HG02970 (cell line): ENCODE results near the gene DALRD3.

Source experiments
- ATAC-seq: cut with Tn5 transposase; IDR thresholded peaks from one replicate; pipeline ENCODE4 v1.9.1; 2021; ENCODE audit warnings: mild to moderate bottlenecking, moderate library complexity, moderate number of reproducible peaks; ENCODE audit not compliant: unreplicated experiment, low FRiP score

DALRD3 gene, protein sequence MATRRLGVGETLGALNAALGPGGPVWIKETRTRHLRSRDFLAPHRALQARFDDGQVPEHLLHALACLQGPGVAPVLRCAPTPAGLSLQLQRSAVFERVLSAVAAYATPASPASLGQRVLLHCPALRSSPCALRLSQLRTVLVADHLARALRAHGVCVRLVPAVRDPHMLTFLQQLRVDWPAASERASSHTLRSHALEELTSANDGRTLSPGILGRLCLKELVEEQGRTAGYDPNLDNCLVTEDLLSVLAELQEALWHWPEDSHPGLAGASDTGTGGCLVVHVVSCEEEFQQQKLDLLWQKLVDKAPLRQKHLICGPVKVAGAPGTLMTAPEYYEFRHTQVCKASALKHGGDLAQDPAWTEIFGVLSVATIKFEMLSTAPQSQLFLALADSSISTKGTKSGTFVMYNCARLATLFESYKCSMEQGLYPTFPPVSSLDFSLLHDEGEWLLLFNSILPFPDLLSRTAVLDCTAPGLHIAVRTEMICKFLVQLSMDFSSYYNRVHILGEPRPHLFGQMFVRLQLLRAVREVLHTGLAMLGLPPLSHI

DNA sequence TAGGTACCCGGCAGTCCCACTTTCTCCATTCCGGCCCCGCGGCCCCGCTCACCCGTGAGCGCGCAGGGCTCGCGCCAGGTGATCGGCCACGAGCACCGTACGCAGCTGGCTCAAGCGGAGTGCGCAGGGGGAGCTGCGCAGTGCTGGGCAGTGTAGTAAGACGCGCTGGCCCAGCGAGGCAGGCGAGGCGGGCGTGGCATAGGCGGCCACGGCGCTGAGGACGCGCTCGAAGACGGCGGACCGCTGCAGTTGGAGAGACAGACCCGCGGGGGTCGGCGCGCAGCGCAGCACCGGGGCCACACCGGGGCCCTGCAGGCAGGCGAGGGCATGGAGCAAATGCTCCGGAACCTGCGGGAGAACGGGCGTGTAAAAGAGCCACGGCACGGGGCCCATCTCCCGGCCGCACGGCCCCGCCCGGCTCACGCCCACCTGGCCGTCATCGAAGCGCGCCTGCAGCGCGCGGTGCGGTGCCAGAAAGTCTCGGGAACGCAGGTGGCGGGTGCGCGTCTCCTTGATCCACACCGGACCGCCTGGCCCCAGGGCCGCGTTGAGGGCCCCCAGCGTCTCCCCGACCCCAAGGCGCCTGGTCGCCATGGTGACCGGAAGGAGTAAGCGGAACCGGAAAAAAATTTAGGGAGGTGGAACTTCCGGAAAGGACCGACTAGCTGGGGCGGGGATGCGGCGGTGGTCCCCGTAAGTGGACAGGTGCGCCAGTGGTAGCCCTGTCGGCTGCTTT lies at the start of gene DALRD3:
Gene DALRD3 (minus strand): TSS at position 610 of the 736 bp plus-strand sequence. CDS start 16 bp downstream, at position 594.
- ATAC-seq, result no peak

DNA sequence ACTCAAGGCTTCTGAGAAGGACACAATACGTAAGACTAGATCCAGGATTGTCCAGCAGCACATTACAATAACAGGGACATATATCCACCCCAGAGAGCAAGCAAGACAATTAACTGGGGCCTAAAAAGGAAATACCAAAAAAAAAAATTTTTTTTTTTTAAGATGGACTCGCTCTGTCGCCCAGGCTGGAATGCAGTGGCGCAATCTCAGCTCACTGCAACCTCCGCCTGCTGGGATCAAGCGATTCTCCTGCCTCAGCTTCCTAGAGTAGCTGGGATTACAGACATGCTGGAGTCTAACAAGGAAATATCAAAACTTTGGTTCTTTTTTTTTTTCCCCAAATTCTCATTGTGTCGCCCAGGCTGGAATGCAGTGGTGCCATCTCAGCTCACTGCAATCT lies 39.6 kb upstream of the DALRD3 start:
- no peak for ATAC-seq

DNA sequence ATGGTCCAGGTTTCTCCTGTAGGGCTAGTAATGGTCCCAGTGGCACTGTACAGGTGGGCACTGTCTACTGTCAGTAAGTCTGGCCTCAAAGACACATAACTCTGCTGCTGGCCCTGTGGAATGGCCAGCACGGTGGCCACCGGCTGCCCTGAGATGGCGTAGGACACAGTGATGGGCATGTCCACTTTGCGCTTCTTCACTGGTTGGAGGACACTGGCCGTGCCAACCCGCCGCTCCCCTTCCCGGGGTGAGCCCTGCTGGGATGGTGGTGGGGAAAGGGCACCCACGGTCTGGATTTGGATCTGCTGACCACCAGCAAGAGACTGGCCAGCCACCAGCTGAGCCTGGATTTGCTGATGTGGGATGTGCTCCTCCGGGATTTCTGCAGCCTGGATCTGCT lies 38.9 kb upstream of the DALRD3 start:
- ATAC-seq, result no peak

DNA sequence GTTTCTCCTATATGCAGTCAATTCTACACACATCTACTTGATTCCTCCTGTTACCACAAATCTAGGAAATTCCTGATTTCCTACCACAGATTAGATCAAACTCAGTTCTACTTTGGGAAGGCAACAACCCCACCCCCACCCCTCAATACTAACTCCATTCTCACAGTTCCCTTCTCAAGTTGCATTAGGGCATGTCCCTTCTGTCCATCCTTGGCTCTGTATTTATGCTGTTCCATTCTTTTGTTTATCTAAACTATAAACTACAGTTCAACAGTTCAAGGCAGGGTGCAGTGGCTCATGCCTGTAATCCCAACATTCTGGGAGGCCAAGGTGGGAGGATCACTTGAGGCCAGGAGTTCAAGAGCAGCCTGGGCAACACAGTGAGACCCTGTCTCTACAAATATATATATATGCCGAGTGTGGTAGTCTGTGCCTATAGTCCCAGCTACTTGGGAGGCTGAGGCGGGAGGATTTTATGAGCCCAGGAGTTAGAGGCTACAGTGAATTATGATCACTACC lies 36.0 kb upstream of the DALRD3 start:
- no peak for ATAC-seq

DNA sequence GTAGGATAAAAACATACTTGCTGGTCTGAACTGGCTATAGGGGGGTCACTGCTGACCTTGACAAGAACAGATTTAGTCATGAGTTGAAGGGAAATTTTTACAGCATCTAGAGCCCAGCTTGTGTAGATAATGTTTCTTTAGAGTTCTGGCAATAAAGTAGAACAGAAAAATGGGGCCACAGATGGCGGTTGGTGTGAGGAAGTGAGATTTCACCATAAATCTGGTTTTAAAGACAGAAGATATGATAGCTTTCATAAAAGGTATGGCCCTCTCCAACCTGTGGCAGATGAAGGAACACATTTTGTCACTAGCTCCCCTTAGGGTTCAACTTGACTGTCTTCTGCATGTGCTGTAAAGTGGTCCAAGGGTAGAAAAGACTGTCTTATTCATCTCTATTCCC lies 35.2 kb upstream of the DALRD3 start:
- no peak for ATAC-seq

DNA sequence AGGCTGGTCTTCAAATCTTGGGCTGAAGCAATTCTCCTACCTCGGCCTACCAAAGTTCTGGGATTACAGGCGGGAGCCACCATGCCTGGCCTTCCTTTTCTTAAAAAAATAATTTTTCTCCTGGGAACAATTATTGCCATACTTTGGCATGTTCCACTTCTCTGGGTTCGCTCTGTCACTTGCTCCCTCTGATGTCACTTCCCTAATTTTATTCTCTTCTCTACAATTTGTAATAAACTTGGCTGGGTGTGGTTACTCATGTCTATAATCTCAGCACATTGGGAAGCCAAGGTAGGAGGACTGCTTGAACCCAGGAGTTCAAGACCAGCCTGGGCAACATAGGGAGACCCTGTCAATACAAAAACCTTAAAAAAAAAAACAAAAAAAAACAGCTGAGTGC lies 16.9 kb upstream of the DALRD3 start:
- no peak for ATAC-seq

DNA sequence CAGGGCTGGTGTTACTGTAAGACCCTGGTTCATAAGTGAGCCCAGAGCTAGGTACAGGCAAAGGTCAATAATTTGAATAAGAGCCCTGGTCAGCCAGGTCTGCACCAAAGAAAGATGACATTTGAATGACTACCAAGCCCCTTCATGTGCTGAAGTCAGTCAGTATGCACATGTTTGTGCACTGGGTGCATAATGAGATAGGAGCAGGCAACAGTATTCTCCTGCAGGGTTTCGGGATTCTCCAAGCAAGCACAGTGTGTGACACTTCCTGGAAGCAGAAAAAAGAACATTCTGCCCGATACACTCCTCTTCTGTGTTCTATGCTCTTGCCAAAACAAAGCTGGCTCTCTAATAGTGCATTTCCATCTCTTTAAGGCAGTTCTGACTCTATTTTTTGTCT lies 16.3 kb upstream of the DALRD3 start:
- no peak for ATAC-seq

DNA sequence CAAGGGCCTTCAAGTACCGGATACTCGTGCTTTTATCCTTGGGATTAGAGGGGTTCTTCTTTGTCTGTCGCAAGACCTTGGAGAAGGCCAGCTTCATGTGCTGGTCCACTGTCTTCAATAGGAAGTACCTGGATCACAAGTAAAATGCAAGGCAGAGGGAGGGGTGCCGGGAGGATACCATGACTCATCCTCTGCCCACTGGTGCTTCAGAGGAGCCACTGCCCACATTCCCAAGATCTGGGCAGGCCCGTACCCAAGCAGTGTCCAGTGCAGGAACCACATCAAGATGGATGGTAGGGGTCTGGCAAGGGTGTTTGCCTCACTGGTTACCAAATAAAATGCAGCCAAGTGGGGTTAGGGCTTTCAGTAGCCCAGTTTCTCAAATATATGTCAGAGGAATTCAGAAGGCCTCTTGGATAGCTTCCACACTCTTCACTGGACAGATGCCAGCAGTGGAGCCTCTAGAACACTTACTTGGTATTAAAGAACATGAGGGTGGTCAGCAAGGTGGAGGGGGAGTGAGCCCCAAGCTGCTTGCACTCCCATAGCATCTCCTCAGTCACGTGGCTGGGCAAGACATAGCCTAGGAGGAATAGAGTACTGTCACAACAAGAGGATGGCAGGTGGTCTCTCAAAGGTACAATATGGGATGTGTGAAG lies 14.4 kb upstream of the DALRD3 start:
- ATAC-seq, result no peak

DNA sequence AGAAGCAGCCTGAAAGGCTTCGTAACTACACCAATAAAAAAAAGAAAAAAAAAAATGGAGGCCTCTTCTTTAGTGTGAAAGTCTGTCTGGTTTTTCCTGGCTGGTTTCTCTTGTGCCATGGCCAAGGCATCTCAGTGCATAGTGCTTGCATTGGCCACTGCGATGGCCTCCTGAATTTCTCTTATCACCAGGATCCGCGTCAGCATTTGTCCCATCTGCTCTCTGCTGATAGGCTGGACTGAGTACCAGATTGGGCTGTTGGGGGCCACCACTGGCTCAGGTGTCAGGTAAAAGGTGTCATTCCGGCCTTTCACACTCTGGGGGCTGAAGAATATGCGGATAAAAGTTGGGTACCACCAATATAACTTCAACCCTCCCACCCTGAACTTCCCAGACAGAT lies 11.9 kb upstream of the DALRD3 start:
- ATAC-seq, result no peak

DNA sequence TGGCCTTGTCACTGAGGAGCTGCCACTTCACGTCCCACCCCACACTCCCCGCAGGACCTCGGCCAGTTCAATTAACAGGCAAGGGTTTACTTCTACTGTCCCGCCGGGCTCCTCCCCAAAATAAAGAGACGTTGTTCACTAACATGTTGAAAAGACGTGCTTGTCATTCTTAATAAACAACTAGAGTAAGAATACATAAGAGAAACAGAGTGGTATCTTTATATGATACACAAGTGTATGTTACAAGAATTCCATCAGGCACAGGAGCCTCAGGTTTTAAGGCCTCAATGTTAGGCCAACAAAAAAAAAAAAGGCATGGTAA lies 11.1 kb upstream of the DALRD3 start:
- no peak for ATAC-seq

DNA sequence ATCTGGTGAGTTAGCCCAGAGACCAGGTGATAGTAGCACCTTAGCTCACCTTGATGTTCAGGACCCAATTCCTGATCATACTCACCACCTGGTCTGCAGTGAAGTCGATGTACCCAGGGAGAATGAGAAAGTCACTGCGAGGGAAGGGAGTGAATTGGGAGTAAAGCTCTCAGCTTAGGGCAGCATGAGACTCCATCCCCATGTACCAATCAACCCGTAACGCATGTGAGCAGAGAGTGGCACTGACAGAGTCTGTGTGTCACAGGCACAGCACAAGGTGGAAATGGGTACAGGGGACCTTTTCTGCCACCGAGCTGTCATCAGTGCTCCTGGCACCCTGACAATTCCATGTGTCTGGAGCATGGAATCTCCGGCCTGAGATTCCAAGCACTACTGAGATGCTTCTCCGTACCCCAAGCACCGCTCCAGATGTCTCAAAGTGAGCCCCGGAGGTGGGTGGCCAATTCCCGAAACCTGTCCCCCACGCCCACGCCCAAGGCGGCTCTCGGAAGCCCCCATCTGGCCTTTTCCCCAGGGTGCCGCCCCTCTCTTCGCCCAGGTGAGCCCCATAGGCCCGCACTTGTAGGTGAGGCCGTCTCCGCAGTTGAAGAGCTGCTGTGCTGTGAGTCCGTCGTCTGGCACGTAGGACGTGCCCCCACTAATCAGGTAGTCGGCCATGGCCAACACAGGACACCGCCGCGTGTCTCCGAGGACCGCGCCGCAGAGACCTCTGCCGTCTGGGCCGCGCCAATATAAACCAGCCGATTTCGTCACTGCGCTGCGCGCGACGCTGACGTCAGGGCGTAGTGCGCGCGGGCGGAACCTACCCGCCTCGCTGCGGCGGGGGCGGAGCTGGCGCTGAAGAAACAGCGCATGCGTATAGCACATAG lies 10.5 kb upstream of the DALRD3 start, which contains the start of gene IMPDH2:
Gene IMPDH2 (minus strand): TSS at position 726 of the 890 bp plus-strand sequence. CDS start 48 bp downstream, at position 678.
- peak; percentile 92 for ATAC-seq

DNA sequence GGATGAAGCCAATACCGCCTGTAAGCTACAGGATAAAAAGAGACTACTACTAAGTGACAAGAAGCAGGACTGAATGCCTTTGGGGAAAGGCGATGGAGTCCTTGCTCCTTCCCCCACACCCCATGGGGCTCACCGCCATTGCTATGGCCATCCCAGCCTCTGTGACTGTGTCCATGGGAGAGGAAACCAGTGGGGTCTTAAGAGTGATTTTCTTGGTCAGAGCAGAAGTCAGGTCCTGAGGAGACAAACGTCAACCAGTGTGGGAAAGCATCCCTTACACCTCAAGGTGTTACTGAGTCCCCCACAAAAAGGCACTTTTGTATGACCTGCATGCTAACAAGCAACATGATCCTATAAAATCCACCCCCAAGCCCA lies 9.9 kb upstream of the DALRD3 start:
- no peak for ATAC-seq

DNA sequence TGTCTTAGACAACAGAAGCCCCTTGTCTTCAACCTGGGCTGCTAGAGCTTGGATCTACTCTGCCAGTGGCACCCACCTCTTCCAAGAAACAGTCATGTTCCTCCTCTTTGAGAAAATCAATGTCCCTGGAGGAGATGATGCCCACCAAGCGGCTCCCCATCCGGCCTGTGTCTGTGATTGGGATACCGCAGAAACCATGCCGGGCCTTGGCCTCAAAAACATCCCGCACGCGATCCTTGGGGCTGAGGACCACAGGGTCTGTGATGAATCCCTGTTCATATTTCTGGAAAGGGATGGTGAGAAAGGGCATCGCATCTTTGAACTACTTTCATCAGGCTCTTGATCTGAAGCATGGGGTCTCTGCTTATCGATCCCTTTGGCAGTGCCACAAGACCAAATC lies 9.3 kb upstream of the DALRD3 start:
- ATAC-seq, result no peak

DNA sequence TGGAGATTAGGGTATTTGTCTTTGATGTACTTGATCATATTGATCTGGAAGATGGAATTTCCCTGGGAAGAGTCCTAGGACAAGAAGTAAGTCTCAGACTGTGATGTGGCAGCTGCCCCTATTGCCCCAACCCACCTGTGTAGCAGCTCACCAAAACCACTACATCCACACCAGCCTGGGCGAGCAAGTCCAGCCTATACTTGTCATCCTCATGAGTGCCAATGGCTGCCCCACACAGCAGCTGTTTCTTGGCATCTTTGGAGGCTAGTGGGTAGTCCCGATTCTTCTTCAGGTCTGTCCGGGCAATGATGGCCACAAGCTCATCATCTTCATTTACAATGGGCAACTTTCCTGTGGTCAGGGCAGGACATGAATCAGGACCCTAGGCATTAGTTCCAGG lies 8.2 kb upstream of the DALRD3 start:
- ATAC-seq, result no peak

DNA sequence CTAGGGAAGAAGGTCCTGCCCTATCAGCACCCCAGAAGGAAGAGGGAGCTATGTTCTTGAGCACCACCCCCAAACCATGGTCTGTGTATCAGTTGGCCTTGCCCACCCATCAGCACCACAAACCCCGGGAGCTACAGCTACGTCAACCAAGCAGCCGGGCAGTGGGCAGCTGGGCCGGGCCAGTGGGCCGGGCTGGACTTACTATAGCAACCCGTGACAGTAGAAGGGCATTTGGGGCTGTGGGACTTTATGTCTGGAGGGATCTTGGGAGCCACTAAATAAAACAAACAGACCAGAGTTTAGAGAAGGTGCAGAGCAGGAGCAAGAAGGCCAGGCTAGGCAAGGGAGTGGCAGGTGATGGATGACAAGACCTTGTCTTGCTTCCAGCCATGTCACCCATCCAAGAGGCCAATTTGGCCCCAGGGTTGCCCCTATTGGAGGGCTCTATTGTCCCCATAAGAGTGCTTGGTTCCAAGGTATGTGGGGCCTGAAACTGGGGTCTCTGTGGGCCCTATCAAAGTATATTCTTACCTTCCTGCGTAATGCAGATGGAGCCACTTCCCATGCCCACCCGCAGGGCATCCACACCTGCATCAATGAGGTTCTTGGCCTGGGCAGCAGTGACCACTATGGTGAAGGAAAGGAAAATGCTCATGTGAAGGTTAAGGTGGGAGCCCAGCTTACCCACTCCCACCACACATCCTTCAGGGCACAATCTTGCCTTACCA lies 7.6 kb upstream of the DALRD3 start:
- ATAC-seq, result no peak

DNA sequence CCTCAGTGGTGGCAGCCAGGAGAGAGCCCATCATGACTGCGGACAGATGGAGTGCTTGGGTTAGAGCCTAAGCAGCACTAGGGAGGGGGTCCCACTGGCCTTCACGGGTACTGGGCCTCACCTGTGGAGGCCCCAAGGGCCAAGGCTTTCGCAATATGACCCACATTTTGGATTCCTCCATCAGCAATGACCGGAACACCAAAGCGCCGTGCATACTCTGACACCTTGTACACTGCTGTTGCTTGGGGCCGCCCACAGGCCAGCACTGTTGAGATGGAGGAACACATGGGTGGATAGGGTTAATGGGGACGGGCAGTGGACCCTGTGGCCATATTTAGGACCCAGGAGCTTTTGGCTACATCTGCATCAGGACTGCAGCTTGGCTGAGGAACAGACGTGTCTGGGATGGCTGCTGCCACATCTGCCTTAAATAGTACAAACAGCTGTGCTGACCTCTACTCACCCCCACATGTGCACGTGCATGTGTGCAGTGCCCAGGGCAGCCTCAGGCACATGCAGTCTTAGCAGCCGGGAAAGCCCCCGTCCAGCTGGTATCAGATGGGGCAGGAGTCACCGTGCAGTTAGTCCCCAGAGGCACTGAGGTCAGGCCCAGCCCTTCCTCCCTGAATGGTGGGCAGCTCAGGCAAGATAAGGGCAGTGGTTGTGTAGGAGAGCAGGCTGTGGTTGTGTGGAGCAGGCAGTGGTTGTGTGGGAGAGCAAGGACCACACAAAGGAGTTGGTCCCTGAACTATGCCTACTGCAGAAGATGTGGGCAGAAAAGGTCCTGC lies 6.8 kb upstream of the DALRD3 start:
- ATAC-seq, result no peak

DNA sequence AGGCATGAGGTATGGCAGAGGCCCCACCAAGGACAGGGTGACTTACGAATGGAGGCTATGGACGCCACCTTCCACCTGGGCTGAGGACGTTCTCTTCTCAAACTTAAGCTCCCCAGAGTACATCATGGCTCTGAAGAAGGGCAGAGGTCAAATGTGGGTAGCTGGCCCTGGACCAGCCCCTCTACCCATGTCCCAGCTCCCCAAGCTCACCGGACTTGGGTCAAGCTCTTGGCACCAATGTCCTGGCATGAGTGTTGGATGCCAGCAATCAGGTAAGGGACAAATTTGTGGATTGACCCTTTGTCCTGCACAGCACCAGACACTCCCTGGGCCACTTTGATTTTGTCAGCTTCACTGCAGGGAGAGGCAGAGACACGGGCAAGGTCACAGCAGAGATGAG lies 6.1 kb upstream of the DALRD3 start:
- ATAC-seq, result no peak

DNA sequence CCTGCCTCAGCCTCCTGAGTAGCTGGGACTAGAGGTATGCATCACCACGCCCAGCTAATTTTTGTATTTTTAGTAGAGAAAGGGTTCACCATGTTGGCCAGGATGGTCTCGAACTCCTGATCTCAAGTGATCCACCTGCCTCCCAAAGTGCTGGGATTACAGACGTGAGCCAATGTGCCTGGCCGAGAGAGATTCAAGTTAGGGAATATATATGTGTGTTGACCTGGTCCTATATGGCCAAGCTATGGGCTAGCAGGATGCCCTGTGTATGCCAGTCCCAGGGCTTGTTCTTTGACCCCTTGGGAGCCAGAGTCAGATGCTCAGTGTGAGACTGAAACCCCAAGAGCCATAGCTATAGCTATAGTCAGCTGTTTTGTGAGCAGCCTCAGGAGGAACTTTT lies 5.4 kb upstream of the DALRD3 start:
- no peak for ATAC-seq
